Fibroblast of lung (primary cell): Measurements from ENCODE around the gene PACSIN1. TPM values are rescaled to one million over a fixed set of nuclear protein-coding genes. Genes with fewer than 3 reads are reported as not detected.

Experiments used
- DNase-seq, 2 donors: peaks; one replicate each; pipeline versions ENCODE4 v3.0.0 to v3.0.0-alpha.2; 2010; ENCODE audit warnings: low read depth in 2 of 2
- H2AFZ ChIP-seq: 2 replicates; pipeline ENCODE4 v1.5.1; 2012; ENCODE audit warnings: low read length, control low read depth, inconsistent platforms
- H3K27ac ChIP-seq: 2 replicates; pipeline ENCODE4 v1.5.1; 2011; ENCODE audit warnings: low read length, control low read depth; ENCODE audit not compliant: insufficient read depth
- H3K27me3 ChIP-seq: 2 replicates; pipeline ENCODE4 v1.5.1; 2011; ENCODE audit warnings: mild to moderate bottlenecking, low read length; ENCODE audit not compliant: control insufficient read depth, insufficient read depth
- H3K36me3 ChIP-seq: 2 replicates; pipeline ENCODE4 v1.5.1; 2011; ENCODE audit warnings: low read length; ENCODE audit not compliant: control insufficient read depth, insufficient read depth
- H3K4me1 ChIP-seq: 2 replicates; pipeline ENCODE4 v1.5.1; 2011; ENCODE audit warnings: low read length; ENCODE audit not compliant: control insufficient read depth, insufficient read depth; ENCODE audit errors: extremely low read depth
- H3K4me2 ChIP-seq: 2 replicates; pipeline ENCODE4 v1.5.1; 2011; ENCODE audit warnings: low read length, control low read depth; ENCODE audit not compliant: insufficient read depth; ENCODE audit errors: extremely low read depth
- H3K4me3 ChIP-seq, 4 experiments: fragments of 200-600 bp in 1 of 4; sonication (generic) in 1 of 4; replicated peaks in 1 of 4; 2 replicates each; pipeline ENCODE4 v1.5.1; 2011 to 2016; ENCODE audit warnings: low read length in 4 of 4, low read depth in 3 of 4, mild to moderate bottlenecking in 3 of 4, control low read depth in 2 of 4, inconsistent platforms in 1 of 4, mixed read lengths in 1 of 4; ENCODE audit not compliant: insufficient read depth in 1 of 4; ENCODE audit errors: control extremely low read depth in 1 of 4
- H3K79me2 ChIP-seq: 2 replicates; pipeline ENCODE4 v1.5.1; 2012; ENCODE audit warnings: mild to moderate bottlenecking, low read length, inconsistent platforms; ENCODE audit not compliant: control insufficient read depth, insufficient read depth
- H3K9ac ChIP-seq: 2 replicates; pipeline ENCODE4 v1.5.1; 2011; ENCODE audit warnings: mild to moderate bottlenecking, low read length, control low read depth; ENCODE audit not compliant: insufficient read depth
- H3K9me3 ChIP-seq: 2 replicates; pipeline ENCODE4 v1.5.1; 2012; ENCODE audit warnings: low read depth, low read length; ENCODE audit not compliant: control insufficient read depth, insufficient read depth
- H4K20me1 ChIP-seq: 2 replicates; pipeline ENCODE4 v1.5.1; 2011; ENCODE audit warnings: low read length; ENCODE audit not compliant: control insufficient read depth, insufficient read depth; ENCODE audit errors: extremely low read depth
- CTCF ChIP-seq, 2 donors: IDR thresholded peaks in 1 of 2; conservative IDR thresholded peaks in 1 of 2; 1 replicate in 1 of 2; 2 replicates in 1 of 2; pipeline ENCODE4 v1.5.1; 2011 to 2012; ENCODE audit warnings: low read length in 2 of 2, control low read depth in 1 of 2, inconsistent platforms in 1 of 2, low read depth in 1 of 2, mild to moderate bottlenecking in 1 of 2
- EZH2 ChIP-seq: IDR thresholded peaks from 2 replicates; pipeline ENCODE4 v1.5.1; 2012; ENCODE audit warnings: low read length, control low read depth, mild to moderate bottlenecking; ENCODE audit errors: missing control alignments
- polyA plus RNA-seq, 2 donors: library from polyadenylated mRNA; depleted of rRNA in 1 of 2; stranded (reverse) in 1 of 2; unstranded in 1 of 2; fragments of >200 nt; gene quantifications; 2 replicates each; pipeline ENCODE4 v1.2.1, GENCODE V29; 2011 to 2012; ENCODE audit warnings: missing spikeins in 1 of 2
- total RNA-seq: library from RNA; depleted of rRNA; stranded (reverse); fragments of >200 nt; gene quantifications from 2 replicates; pipeline ENCODE4 v1.2.1, GENCODE V29; 2014

PACSIN1 gene
- total and polyA plus RNA-seq, 2 donors (not counting 1 experiment from before 2014, with no cell fraction given): under 0.01 TPM; not detected in 1

GRCh38 chr6:34423254-34423653 lies 42.6 kb upstream of the PACSIN1 start:
- peak overlapping the region; percentile 23 for H3K4me2 ChIP-seq
- DNase-seq: peak; percentile 25 to 52

GRCh38 chr6:34424200-34425131 lies 41.4 kb upstream of the PACSIN1 start:
- no peak for DNase-seq
- Histone ChIP-seq H4K20me1 (no peaks in the 10 kb centered on the region), H3K9me3 (no peaks in the 10 kb centered on the region), H3K27me3 (no peaks in the 10 kb centered on the region), H3K36me3 (peaks cover 19% of the 10 kb centered on the region), H3K4me3 (peak overlapping the region; percentile 71 to 99 (median 98)), H3K4me1 (peaks cover 15% of the 10 kb centered on the region), H3K4me2 (peak overlapping the region; percentile 98), H3K9ac (peak overlapping the region; percentile 89), H2AFZ (no peak overlapping the region), H3K79me2 (peaks cover 46% of the 10 kb centered on the region), H3K27ac (peak overlapping the region; percentile 95)
- TF ChIP-seq CTCF (conservative IDR thresholded peaks at IDR 0.05 in 1 of 2, IDR thresholded peaks at IDR 0.05 in 1 of 2; ENCODE audit: low read depth in 1 of 2, low read length in 2 of 2): no peak
- no peak for TF ChIP-seq EZH2

More at GRCh38 chr6:34423254-34423653, 42.6 kb upstream of the PACSIN1 start:
- Histone ChIP-seq H2AFZ (no peak overlapping the region), H3K4me1 (peaks cover 15% of the 10 kb centered on the region), H3K9ac (no peak overlapping the region), H3K4me3 (no peak overlapping the region), H3K27me3 (no peaks in the 10 kb centered on the region), H3K79me2 (peaks cover 46% of the 10 kb centered on the region), H4K20me1 (no peaks in the 10 kb centered on the region), H3K27ac (no peak overlapping the region), H3K9me3 (no peaks in the 10 kb centered on the region), H3K36me3 (peaks cover 19% of the 10 kb centered on the region)
- TF ChIP-seq EZH2: no peak
- no peak for TF ChIP-seq CTCF (conservative IDR thresholded peaks at IDR 0.05 in 1 of 2, IDR thresholded peaks at IDR 0.05 in 1 of 2; ENCODE audit: low read depth in 1 of 2, low read length in 2 of 2)

GRCh38 chr6:34425132-34425497 lies 40.8 kb upstream of the PACSIN1 start:
- H2AFZ ChIP-seq: no peak overlapping the region
- H3K79me2 ChIP-seq: peaks cover 43% of the 10 kb centered on the region
- H4K20me1 ChIP-seq: no peaks in the 10 kb centered on the region
- TF ChIP-seq CTCF (conservative IDR thresholded peaks at IDR 0.05 in 1 of 2, IDR thresholded peaks at IDR 0.05 in 1 of 2; ENCODE audit: low read depth in 1 of 2, low read length in 2 of 2) (no peak), EZH2 (no peak)
- DNase-seq: peak; percentile 15 to 22
- H3K9ac ChIP-seq: peak overlapping the region; percentile 89
- H3K27me3 ChIP-seq: no peaks in the 10 kb centered on the region
- peaks cover 15% of the 10 kb centered on the region for H3K4me1 ChIP-seq
- peak overlapping the region; percentile 71 to 99 (median 98) for H3K4me3 ChIP-seq
- H3K4me2 ChIP-seq: peak overlapping the region; percentile 98
- peak overlapping the region; percentile 95 for H3K27ac ChIP-seq
- H3K9me3 ChIP-seq: no peaks in the 10 kb centered on the region
- H3K36me3 ChIP-seq: peaks cover 17% of the 10 kb centered on the region
